HL-60 (cell line): Measurements from ENCODE around the gene SCOC.
"Not testable (repeated sequence)": the region's sequence is repeated elsewhere in the genome, so short reads cannot be mapped to it uniquely, and the experiment has no call there.

Source experiments
- DNase-seq, 2 experiments: peaks; one replicate each; pipeline ENCODE4 v3.0.0-alpha.2; 2010 to 2020; ENCODE audit warnings: low read depth in 1 of 2, low spot score in 1 of 2
- H3K27ac ChIP-seq: fragments of 250-450 bp; sonication (Bioruptor Pico); replicated peaks from 2 replicates; pipeline ENCODE4 v1.5.1; 2020; ENCODE audit warnings: mild to moderate bottlenecking, moderate library complexity
- H3K27me3 ChIP-seq: fragments of 250-450 bp; sonication (Bioruptor Pico); 2 replicates; pipeline ENCODE4 v1.5.1; 2021; ENCODE audit warnings: mild to moderate bottlenecking, moderate library complexity; ENCODE audit not compliant: insufficient read depth, poor library complexity, severe bottlenecking
- H3K4me3 ChIP-seq: replicated peaks from 2 replicates; pipeline ENCODE4 v1.5.1; 2011; ENCODE audit warnings: mild to moderate bottlenecking, control low read depth, low read length; ENCODE audit not compliant: insufficient read depth
- CTCF ChIP-seq: IDR thresholded peaks from one replicate; pipeline ENCODE4 v1.5.1; 2011; ENCODE audit warnings: low read length, control low read depth, inconsistent platforms; ENCODE audit not compliant: insufficient read depth
- GABPA ChIP-seq: IDR thresholded peaks from 2 replicates; pipeline ENCODE4 v1.6.1; 2012; ENCODE audit warnings: low read depth
- POLR2AphosphoS5 ChIP-seq: IDR thresholded peaks from 2 replicates; pipeline ENCODE4 v1.6.1; 2012; ENCODE audit warnings: low read depth
- REST ChIP-seq: IDR thresholded peaks from 2 replicates; pipeline ENCODE4 v1.6.1; 2012; ENCODE audit warnings: low read depth; ENCODE audit not compliant: insufficient replicate concordance
- SPI1 ChIP-seq: IDR thresholded peaks from 2 replicates; pipeline ENCODE4 v1.6.1; 2012; ENCODE audit warnings: low read depth, mild to moderate bottlenecking, borderline replicate concordance

Gene SCOC

GRCh38 chr4:140400111-140400510, 26.7 kb downstream of the SCOC start:
- Histone ChIP-seq H3K27me3 (no peaks in the 10 kb centered on the region), H3K4me3 (no peak overlapping the region), H3K27ac (no peak overlapping the region)
- no peak for DNase-seq
- TF ChIP-seq SPI1 (no peak), REST (no peak), GABPA (no peak), POLR2AphosphoS5 (no peak), CTCF (no peak)

- Histone ChIP-seq H3K27me3 (no peaks in the 10 kb centered on the region), H3K27ac (no peak overlapping the region), H3K4me3 (no peak overlapping the region)
- TF ChIP-seq GABPA: no peak
- no peak for TF ChIP-seq REST
- TF ChIP-seq SPI1: no peak
- DNase-seq: no peak
These were observed 32.8 kb downstream of the SCOC start for GRCh38 chr4:140406292-140406691.

- H3K27me3 ChIP-seq: peaks cover 5% of the 10 kb centered on the region
- H3K27ac ChIP-seq: no peak overlapping the region
- DNase-seq: no peak
- H3K4me3 ChIP-seq: no peak overlapping the region
- TF ChIP-seq GABPA: no peak
- no peak for TF ChIP-seq CTCF
- no peak for TF ChIP-seq REST
These were observed 35.5 kb downstream of the SCOC start for GRCh38 chr4:140408974-140409373.

GRCh38 chr4:140413130-140413969, 39.9 kb downstream of the SCOC start:
- H3K4me3 ChIP-seq, H3K27ac ChIP-seq, H3K27me3 ChIP-seq, DNase-seq: not testable (repeated sequence)
